GM18511 (cell line): ENCODE measurements around the gene LRRC23.
A peak's percentile ranks its signal among the peaks of the same experiment; 100 is the strongest.

ENCODE experiments used
- ATAC-seq: cut with Tn5 transposase; IDR thresholded peaks from one replicate; pipeline ENCODE4 v1.9.1; 2021; ENCODE audit warnings: mild to moderate bottlenecking, moderate library complexity; ENCODE audit not compliant: unreplicated experiment

The LRRC23 gene

DNA sequence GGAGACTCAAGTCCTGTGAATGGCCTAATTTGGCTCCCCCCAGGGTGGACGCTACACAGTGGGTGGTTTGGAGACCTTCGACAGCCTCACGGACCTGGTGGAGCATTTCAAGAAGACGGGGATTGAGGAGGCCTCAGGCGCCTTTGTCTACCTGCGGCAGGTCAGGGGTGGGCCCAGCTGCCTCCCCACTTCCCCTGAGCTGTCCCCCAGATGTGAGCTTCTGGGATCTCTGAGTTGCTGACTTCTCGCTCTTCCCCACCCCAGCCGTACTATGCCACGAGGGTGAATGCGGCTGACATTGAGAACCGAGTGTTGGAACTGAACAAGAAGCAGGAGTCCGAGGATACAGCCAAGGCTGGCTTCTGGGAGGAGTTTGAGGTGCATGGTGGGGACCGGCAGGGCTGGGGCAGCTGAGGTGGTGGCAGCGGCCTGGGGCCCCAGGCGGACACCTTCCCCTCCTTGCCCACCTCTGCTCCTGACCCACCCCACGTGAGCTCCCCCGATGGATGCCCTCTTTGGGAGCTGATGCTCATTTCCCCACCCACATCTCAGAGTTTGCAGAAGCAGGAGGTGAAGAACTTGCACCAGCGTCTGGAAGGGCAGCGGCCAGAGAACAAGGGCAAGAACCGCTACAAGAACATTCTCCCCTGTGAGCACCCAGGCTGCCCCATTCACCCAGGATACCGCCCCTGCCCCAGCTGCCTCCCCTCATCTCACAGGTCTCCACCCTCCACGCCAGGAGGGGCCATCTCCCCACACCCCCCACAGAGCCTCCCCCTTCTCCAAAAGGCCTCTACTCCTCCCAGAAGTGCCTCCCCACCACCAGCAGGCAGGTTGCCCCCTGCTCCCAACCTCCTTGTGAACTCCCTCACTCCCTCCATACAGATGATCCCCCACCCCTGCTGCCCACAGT, 50.7 kb downstream of the LRRC23 start:
- ATAC-seq = no peak

DNA sequence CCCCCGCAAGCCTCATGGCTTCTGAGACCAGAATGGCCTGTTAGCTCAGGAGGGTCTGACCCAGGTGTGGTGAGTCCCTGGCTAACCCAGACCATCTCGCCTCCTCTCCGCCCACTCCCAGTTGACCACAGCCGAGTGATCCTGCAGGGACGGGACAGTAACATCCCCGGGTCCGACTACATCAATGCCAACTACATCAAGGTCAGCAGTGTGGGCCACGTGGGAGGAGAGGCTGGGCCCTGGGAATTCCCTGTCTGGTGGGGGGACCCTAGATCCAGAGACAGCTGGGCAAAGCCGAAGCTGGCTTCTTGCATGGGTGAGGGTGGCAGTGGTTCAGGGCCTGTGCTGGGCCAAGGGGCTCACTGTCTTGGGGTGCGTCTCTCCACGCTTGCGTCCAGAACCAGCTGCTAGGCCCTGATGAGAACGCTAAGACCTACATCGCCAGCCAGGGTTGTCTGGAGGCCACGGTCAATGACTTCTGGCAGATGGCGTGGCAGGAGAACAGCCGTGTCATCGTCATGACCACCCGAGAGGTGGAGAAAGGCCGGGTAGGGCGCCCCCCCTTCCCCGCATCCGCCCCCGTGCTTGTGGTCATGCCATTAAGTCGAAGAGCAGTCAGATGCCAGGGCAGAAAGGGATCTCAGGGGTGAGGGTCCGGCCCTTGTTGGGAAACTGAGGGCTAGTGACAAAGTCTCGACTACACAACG, 51.6 kb downstream of the LRRC23 start:
- ATAC-seq = no peak

DNA sequence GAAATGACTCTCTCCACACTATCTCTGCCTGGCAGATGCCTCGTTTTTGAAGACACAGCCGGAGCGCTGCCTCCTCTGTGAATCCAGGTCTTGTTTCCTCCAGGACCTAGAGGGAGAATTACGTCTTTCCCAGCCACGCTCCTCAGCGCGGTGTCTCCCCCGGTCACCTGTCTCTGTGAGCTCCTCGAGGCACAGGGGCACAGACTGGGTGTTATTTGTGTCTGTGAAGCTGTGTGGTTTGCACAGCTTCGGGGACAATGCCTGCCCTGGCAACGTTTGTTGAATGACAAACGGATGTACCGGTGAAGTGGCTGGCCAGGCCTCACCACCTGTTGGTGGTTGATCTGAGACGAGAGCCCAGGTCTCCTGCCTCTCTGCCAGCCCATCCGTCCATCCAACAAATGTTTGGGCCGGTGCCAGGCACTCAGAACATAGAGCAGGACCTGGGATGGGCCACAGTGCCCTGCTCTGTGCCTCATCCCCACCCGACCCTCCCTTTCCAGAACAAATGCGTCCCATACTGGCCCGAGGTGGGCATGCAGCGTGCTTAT, 52.6 kb downstream of the LRRC23 start:
- ATAC-seq = no peak

DNA sequence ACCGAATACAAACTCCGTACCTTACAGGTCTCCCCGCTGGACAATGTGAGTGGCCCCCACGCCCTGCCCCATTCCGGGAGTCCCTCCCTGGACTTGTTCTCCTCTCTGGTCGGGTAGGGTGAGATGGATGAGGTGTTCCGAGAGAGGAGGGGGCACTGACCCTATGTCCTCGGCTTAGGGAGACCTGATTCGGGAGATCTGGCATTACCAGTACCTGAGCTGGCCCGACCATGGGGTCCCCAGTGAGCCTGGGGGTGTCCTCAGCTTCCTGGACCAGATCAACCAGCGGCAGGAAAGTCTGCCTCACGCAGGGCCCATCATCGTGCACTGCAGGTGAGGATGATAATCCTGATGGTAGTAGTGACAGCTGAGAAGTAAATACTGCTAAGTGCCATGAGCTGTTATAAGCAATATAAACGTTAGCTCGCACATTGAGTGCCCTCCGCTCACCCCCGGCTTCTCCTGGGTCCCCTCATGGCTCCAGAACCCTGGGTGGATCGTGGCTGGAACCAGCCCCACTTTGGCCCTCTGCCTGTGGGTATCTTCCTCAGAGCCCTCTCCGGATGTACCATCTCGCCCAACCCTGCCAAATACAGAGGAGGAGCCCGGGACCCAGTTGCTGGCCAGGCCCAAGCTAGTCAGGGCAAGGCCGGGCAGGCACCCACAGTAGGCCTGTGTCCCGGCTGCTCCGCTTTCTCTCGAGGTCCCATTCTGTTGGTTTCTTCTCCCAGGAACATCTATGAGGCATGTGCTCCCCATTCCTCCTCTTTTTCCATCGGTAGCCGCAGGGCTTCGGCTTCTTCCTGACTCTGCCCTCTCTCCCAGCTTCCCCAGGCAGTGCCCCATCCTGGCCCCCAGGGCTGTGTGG, 53.4 kb downstream of the LRRC23 start:
- no peak for ATAC-seq

DNA sequence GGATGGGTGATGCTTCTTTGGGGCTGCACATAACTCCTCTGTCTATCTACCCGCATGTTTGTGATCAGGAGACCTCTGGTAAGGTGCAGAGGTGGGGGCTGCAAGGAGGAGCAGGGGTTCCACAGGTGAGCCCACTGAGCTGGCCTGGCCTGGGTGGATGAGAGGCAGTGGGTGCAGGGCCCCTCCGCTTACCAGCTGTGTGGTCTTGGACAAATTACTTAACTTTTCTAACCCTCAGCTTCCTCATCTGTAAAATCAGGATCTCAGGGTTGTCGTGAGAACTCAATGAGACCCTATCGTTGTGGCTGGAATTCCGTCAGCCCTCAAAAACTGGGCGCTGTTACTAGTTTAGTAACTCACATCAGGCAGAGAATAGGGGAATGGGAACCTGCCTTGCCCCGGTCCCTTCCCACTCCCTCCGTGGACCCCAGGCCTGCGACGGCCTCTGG, 54.0 kb downstream of the LRRC23 start:
- ATAC-seq = no peak

DNA sequence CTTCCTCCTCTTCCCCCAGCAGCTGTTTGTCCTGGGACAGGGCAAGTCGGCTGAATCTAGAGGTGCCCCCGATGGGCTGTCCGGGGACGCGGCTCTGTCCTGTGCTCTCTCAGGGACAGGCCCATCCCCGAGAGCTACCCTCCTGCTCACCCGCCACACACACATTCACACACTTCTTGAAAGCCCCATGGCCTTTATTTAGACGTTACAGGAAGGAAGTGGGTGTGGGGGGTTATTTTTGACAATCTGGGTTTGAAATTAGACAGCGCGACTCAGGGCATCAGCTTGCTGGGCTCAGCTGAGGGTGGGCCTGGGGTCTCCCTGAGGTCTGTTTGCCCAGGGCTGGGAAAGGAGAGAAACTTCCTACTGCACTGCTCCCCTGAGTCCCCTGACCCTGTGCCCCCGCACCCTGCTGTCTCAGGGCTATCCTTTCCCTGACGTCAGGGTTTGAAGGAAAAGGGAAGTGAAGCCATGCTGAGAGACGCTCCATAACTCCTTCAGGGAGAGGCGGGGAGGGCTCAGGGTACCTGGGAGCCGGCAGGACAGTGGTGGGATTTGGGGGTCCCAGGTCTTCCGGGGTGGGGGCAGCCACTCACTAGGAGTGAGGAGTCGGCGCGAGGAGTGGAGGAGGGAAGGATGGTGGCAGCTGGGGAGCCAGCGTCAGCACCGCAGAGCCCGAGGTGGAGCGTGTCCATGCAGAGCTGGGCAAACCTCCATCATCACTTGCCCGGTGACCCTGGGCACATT, 54.6 kb downstream of the LRRC23 start:
- peak; percentile 54 for ATAC-seq

DNA sequence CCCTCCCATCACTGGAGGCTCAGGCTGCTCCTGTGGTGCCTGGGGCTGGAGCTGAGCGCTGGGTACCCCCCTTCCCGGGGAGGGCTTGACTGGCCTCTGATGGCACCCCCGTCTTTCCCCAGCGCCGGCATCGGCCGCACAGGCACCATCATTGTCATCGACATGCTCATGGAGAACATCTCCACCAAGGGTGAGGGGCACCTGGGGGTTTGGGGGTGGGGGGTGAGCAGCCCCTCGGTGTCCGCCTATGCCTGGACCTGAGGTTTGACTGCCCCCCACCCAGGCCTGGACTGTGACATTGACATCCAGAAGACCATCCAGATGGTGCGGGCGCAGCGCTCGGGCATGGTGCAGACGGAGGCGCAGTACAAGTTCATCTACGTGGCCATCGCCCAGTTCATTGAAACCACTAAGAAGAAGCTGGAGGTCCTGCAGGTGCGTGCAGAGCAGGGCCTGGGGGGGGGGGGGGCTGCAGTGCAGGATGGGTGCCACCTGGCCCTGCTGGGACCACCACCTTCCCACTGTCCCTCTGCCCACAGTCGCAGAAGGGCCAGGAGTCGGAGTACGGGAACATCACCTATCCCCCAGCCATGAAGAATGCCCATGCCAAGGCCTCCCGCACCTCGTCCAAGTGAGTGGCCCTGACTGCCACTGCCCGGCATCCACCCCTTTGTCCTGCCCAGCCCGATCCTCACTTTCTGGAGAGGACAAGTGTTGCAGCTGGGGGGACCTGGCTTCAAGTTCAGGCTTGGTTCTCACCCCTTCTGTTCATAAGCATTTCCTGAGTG, 55.4 kb downstream of the LRRC23 start:
- no peak for ATAC-seq

DNA sequence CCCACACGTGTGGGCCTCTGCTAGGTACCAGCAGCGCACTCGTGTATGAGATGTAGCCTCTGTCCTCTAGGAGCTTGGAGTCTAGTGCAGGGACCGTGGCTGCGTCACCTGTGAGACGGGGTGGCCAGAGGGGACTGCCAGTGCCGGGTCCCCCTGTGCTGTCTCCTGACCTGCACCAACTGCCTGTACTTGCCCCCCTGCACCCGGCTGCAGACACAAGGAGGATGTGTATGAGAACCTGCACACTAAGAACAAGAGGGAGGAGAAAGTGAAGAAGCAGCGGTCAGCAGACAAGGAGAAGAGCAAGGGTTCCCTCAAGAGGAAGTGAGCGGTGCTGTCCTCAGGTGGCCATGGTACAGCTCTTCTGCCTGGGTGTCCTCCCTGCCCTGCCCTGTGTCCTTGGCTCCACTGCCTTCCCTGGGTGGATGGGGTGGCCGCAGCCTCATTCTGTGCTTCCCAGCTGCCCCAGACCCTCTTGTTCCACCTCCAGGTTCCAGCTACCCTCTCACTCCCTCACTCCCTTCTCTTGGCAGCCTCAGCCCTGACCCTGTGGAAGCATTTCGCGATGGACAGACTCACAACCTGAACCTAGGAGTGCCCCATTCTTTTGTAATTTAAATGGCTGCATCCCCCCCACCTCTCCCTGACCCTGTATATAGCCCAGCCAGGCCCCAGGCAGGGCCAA, 56.1 kb downstream of the LRRC23 start:
- ATAC-seq = no peak

DNA sequence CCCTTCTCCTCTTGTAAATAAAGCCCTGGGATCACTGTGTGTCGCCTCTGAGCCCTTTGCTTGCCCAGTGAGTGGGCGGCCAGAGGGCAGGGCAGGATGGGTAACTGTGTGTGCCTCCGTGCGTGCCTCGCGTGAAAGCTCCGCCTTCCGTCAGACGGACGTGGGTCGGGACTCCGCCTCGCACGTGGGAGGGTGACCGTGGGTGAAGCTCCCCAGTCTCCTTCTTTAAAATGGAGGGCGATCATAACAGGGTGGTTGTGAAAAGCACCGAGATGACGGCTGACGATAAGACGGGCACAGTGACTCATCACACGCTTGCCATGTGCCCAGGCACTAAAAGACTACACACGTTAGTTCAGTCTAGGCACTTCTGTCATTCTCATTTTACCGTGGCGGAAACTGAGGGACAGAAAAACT, 56.7 kb downstream of the LRRC23 start:
- peak; percentile 35 for ATAC-seq

DNA sequence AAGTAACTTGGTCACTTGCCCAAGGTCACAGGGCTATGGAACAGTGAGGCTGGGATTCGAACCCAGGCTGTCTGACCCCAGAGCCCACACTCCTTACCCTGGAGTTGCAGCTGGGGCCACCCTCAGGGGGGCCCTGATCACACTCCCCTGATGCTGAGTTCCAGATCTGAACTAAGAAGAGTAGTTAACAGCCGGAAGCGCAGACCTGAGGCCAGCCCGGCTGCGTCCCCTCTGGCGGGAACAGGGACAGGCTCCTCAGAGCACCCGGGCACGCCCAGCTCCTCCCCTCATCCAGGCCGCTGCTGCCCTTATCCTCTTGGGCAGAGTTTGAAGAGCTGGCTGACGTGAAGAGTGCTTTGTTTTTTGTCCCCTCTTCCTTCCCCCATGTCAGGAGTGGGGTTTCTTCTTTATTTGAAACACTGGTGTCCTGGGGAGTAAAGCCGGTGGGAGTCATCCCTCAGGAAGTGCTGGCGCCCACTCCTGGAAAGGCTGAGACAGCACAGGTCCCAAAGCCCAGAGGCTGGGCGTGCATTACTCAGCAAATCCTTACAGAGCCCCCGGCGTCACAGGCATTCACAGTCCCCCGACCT, 57.2 kb downstream of the LRRC23 start:
- peak; percentile 43 for ATAC-seq

DNA sequence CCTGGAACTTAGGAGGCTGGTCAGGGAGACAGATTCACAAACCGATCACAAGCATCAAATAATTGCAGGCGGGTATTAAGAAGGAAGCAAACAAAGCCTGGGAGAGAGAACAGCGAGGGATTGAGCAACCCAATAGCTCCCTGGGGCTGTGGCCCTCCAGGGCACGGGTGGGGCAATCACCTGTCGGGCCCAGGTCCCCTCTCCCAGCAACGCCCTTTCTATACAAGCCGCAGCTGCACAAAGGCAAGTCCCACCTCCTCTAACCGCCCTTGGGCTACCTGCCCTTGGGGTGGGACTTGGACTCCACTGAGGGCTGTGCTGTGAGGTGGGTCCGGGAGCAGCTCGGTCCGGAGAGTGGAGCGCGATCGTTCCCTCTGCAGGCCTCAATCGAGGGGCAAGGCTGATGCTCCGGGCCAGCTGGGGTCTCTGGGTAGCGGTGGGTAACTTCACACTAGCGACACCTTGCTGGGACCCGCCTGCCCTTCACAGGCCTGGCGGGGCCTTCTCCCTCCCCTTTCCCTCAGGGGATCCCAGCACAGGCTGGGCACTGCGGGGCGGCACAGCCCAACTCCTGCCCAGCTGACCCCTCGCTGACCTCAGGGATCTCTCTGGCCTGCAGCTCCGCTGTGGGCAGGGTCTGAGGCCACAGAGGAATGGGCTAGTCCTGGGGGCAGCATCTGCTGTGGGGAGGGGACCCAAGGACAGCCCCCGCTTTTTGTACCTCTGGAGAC, 57.8 kb downstream of the LRRC23 start:
- ATAC-seq = no peak

DNA sequence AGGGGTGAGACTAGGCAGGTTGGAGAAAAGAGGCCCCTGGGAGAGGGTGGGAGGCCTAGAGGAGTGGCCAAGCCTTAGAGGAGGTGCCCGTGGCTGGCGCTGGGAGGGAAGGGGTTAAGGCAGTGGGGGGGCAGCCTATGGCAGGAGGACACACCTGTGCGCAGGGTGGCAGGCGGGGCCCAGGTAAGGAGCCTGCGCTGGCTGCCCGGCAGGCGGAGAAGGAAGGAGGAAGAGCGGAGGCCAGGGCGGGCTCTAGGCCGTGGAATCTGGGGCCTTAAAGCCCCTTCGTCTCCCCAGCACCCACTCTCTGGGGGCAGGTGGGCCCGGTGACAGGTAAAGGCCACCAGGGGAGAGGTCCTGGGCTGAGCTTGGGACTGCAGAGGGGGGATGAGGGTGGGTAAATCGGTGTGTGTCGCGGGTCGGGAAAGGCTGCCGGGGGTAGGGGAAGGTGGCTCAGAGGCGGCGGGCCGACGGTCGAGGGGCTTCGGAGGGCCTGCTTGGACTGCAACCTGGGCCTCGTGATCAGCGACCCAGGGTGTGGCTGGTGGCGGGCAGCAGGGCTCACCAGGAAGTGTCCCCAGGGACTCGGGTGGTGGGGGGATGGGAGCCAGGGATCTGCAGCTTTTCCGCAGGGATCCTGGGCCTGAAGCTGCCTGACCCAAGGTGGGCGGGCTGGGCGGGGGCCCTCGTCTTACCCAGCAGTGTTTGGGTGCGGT, 58.6 kb downstream of the LRRC23 start:
- no peak for ATAC-seq
